Medulla oblongata (tissue), 1 donor: ENCODE results near the gene DGCR6.
"Not testable (repeated sequence)": the region's sequence is repeated elsewhere in the genome, so short reads cannot be mapped to it uniquely, and the experiment has no call there.

Experiments used
- DNase-seq: peaks from one replicate; pipeline ENCODE4 v3.0.0-alpha.2; 2015; ENCODE audit errors: extremely low spot score

The DGCR6 gene

GRCh38 chr22:18960166-18960820 lies 54.2 kb downstream of the DGCR6 start:
- not testable (repeated sequence) for DNase-seq

GRCh38 chr22:18961201-18961600 lies 55.1 kb downstream of the DGCR6 start:
- DNase-seq, result not testable (repeated sequence)
